HG03097 (cell line): ENCODE results near the gene LAMC3.

Experiments used
- ATAC-seq: cut with Tn5 transposase; IDR thresholded peaks from one replicate; pipeline ENCODE4 v1.9.1; 2021; ENCODE audit not compliant: unreplicated experiment, low FRiP score

Gene LAMC3

GRCh38 chr9:130975932-130976841 lies 32.8 kb upstream of the LAMC3 start:
- no peak for ATAC-seq

DNA sequence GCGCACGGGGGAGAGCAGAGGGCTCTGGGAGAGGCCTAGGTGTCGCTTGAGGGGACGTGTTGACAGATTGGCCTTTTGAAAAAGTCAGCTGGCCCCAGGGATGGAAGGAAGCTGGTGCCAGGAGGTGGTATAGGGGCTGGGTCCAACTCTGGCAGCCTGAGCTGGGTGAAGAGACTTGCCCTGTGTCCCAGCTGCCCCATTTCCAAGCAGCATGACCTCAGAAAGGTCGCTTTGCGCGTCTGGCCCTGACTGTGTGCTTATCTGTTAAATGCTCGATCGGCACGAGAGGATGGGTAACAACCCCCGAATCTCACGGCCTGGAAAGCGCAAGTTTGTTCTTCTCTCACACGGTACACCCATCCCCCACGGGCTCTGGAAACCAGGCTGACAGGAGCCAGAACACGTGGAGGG lies 31.2 kb upstream of the LAMC3 start:
- no peak for ATAC-seq

- no peak for ATAC-seq
These were observed 29.2 kb upstream of the LAMC3 start for GRCh38 chr9:130979591-130980385.

GRCh38 chr9:130980526-130980925 lies 28.4 kb upstream of the LAMC3 start:
- ATAC-seq, result no peak

GRCh38 chr9:130981002-130981755 lies 27.8 kb upstream of the LAMC3 start:
- no peak for ATAC-seq

DNA sequence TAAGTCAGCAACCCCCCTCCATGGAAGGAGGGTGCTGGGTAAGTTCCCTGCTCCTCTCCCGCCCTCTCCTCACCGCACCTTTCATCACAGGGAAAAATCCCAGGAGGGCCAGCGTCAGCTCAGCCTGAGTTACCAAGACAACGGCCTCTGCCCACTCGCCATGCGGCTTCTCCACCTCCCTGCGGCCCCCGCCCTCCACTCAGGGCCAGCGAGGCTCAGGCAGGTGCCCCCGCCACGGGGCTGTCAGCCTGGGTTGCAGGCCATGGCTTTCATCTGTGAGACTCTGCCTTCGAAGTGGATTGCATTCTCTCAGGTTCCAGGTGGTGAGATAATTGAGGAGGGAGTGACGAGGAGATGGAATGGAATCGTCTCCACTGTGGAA lies 27.2 kb upstream of the LAMC3 start:
- ATAC-seq, result no peak

- ATAC-seq, result no peak
These were observed 26.2 kb upstream of the LAMC3 start for GRCh38 chr9:130982636-130983358.

DNA sequence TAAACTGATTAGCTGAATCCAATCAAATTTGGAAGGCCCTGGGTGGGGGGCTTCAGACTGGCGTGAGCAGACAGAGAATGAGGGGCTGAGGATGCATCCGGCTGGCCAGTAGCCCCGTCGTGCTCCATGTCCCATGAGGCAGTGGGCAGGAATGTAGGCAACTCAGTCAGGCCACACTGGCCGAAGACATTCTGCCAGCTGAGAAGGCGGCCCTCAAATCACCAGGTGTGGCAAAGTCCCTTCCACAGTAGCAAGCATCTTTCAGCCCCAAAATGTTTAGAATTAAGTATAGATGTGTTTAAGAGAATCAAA lies 25.7 kb upstream of the LAMC3 start:
- ATAC-seq, result no peak

- no peak for ATAC-seq
These were observed 25.0 kb upstream of the LAMC3 start for GRCh38 chr9:130983970-130984369.

- no peak for ATAC-seq
These were observed 24.5 kb upstream of the LAMC3 start for GRCh38 chr9:130984521-130984920.

- ATAC-seq, result no peak
These were observed 23.9 kb upstream of the LAMC3 start for GRCh38 chr9:130985029-130985428.

DNA sequence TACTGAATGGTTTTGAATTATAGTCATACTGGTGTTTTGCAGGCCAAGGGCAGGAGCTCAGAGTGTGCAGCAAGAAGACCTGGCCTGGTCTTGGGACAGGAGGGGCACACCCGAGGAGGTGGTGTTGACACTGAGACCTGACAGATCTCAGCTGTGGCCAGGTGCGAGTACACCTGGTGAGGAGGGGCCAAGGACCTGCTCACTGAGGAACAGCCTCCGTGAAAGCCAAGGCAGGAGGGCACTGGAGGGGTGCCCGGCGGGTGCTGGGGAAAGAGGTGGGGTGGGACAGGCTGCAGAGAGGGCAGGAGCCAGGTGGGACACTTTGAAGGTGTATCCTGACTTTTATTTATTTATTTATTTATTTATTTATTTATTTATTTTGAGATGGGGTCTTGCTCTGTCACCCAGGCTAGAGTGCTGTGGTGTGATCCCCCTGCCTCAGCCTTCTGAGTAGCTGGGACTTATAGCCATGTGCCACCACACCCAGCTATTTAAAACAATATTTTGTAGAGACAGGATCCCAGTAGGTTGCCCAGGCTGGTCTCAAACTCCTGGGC lies 23.3 kb upstream of the LAMC3 start:
- ATAC-seq, result no peak

- no peak for ATAC-seq
These were observed 22.5 kb upstream of the LAMC3 start for GRCh38 chr9:130986356-130986965.

GRCh38 chr9:130987054-130987453 lies 21.9 kb upstream of the LAMC3 start:
- no peak for ATAC-seq

DNA sequence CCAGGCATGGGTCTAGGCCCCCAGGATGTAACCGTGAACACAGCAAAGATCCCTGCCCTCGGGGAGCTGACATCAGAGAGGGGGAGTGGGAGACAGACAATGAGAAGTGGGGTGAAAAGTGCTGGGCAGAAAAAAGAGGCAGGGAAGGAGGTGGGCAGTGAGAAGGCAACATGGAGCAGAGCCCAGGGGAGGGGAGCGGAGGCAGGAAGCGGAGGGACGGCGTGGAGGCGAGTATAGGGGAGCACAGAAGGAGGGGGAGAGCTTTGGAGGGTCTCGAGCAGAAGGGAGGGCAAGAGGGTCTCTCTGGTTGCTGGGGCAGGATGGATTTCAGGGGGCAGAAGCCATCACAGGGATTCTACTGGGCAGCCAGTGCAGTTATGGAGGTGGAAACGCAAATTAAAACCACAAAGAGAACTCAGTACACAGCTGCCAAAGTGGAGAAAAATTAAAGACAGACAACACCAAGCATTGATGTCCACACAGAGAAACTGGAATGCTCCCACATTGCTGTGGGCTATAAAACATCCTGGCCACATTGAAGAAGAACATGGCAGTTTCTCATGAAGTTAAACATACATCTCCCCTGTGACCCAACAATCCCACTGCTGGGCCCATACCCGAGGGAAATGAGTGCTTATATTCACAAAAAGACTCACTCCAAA lies 21.1 kb upstream of the LAMC3 start:
- no peak for ATAC-seq

DNA sequence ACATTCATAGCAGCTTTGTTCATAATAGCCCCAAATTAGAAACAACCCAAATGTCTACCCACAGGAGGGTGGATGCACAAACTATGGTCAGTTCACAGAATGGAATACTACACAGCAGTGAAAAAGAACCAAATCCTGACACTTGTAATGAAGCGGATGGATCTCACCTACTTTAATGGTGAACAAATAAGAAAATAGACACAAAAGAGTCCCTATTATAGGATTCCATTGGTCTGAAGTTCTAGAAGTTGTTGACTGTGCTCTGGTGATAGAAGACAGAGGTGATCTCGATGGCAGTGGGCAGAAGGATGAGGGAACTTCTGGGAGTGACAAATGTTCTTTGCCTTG lies 20.6 kb upstream of the LAMC3 start:
- ATAC-seq, result no peak

DNA sequence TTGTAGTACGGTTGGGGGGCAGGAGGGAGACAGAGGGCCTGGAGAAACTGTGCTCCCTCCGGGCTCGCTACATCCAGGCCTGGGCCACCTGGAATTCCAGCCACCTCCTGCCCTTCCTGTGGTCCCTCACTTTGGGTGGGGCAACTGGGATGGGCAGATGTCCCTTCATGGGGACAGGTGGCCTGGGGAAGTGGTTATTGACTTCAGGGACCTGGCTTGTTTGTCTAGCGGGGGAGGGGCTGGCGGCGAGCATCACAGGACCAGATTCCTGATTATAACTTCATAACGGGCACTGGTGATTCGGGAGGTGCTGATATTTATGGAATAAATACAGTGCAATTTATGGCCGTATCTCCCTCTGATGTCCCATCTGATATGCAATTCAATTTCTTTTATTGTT lies 20.1 kb upstream of the LAMC3 start:
- ATAC-seq, result no peak

GRCh38 chr9:130989391-130989790 lies 19.6 kb upstream of the LAMC3 start:
- no peak for ATAC-seq

DNA sequence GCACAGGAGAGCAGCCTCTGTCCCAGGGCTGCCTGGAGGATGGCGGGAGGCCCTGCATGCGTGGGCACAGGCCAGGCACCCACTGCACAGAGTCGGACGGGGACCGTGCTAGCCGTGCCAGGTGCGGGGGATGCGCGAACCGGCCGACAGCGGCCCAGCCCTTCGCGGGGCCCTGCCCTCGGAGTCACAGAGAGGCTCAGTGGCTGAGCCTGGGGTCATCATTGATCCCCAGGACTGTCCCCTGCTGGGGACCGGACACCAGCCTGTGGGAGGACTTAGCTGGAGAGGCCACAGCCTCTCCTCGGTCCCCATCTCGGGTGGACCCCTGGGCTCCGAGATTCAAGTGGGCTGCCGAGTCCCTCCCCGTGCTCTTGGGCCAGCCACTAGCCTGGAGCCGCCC lies 19.1 kb upstream of the LAMC3 start:
- no peak for ATAC-seq
